Measurements from ENCODE around the gene WASF3. TPM values are rescaled to one million over a fixed set of nuclear protein-coding genes. Genes with fewer than 3 reads are reported as not detected.

Gene WASF3
- total and polyA plus RNA-seq, 2 experiments from 2014 or later, result 9.9 to 20.7 TPM

DNA sequence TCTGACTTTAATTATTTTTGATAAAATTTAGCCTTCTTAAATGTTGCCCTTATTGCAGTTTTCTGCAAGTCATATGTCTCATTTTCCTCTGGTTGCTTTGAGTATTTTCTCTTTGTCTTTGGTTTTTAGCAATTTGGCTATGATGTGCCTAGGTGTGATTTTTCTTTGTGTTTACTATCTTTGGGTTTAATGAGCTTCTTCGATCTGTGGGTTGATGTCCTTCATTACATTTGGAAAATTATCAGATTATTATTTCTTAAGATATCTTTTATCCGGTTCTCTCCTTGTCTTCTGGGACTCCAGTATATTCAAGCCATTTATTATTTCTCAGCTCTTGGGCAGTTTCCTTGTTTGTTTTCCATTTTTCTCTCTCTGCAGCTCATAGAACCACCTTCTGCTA lies 39.0 kb downstream of the WASF3 start:
- Histone ChIP-seq H3K9me2 (ENCODE audit: insufficient read depth) (no peaks in the 10 kb centered on the region), H3K4me2 (no peak overlapping the region), H2AFZ (no peak overlapping the region), H3K4me3 (no peak overlapping the region), H3F3A (replicated peaks; ENCODE audit: low read depth) (no peaks in the 10 kb centered on the region), H3K27ac (ENCODE audit: low read depth) (no peak overlapping the region), H3K4me1 (ENCODE audit: insufficient read depth) (no peaks in the 10 kb centered on the region), H3K36me3 (ENCODE audit: insufficient read depth) (no peaks in the 10 kb centered on the region), H4K20me1 (replicated peaks; ENCODE audit: insufficient read depth) (peaks cover 3% of the 10 kb centered on the region; the same call in 1 of the 2 replicates), H3K27me3 (ENCODE audit: insufficient read depth) (no peaks in the 10 kb centered on the region), H3K79me2 (replicated peaks; ENCODE audit: insufficient read depth) (peaks cover 73% of the 10 kb centered on the region)
- no peak for TF ChIP-seq STAT1 (IDR thresholded peaks at IDR 0.05; ENCODE audit: unreplicated experiment)
- TF ChIP-seq, protein P1, sequence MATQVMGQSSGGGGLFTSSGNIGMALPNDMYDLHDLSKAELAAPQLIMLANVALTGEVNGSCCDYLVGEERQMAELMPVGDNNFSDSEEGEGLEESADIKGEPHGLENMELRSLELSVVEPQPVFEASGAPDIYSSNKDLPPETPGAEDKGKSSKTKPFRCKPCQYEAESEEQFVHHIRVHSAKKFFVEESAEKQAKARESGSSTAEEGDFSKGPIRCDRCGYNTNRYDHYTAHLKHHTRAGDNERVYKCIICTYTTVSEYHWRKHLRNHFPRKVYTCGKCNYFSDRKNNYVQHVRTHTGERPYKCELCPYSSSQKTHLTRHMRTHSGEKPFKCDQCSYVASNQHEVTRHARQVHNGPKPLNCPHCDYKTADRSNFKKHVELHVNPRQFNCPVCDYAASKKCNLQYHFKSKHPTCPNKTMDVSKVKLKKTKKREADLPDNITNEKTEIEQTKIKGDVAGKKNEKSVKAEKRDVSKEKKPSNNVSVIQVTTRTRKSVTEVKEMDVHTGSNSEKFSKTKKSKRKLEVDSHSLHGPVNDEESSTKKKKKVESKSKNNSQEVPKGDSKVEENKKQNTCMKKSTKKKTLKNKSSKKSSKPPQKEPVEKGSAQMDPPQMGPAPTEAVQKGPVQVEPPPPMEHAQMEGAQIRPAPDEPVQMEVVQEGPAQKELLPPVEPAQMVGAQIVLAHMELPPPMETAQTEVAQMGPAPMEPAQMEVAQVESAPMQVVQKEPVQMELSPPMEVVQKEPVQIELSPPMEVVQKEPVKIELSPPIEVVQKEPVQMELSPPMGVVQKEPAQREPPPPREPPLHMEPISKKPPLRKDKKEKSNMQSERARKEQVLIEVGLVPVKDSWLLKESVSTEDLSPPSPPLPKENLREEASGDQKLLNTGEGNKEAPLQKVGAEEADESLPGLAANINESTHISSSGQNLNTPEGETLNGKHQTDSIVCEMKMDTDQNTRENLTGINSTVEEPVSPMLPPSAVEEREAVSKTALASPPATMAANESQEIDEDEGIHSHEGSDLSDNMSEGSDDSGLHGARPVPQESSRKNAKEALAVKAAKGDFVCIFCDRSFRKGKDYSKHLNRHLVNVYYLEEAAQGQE (IDR thresholded peaks at IDR 0.05; ENCODE audit: unreplicated experiment), result no peak
- TF ChIP-seq, protein P2, sequence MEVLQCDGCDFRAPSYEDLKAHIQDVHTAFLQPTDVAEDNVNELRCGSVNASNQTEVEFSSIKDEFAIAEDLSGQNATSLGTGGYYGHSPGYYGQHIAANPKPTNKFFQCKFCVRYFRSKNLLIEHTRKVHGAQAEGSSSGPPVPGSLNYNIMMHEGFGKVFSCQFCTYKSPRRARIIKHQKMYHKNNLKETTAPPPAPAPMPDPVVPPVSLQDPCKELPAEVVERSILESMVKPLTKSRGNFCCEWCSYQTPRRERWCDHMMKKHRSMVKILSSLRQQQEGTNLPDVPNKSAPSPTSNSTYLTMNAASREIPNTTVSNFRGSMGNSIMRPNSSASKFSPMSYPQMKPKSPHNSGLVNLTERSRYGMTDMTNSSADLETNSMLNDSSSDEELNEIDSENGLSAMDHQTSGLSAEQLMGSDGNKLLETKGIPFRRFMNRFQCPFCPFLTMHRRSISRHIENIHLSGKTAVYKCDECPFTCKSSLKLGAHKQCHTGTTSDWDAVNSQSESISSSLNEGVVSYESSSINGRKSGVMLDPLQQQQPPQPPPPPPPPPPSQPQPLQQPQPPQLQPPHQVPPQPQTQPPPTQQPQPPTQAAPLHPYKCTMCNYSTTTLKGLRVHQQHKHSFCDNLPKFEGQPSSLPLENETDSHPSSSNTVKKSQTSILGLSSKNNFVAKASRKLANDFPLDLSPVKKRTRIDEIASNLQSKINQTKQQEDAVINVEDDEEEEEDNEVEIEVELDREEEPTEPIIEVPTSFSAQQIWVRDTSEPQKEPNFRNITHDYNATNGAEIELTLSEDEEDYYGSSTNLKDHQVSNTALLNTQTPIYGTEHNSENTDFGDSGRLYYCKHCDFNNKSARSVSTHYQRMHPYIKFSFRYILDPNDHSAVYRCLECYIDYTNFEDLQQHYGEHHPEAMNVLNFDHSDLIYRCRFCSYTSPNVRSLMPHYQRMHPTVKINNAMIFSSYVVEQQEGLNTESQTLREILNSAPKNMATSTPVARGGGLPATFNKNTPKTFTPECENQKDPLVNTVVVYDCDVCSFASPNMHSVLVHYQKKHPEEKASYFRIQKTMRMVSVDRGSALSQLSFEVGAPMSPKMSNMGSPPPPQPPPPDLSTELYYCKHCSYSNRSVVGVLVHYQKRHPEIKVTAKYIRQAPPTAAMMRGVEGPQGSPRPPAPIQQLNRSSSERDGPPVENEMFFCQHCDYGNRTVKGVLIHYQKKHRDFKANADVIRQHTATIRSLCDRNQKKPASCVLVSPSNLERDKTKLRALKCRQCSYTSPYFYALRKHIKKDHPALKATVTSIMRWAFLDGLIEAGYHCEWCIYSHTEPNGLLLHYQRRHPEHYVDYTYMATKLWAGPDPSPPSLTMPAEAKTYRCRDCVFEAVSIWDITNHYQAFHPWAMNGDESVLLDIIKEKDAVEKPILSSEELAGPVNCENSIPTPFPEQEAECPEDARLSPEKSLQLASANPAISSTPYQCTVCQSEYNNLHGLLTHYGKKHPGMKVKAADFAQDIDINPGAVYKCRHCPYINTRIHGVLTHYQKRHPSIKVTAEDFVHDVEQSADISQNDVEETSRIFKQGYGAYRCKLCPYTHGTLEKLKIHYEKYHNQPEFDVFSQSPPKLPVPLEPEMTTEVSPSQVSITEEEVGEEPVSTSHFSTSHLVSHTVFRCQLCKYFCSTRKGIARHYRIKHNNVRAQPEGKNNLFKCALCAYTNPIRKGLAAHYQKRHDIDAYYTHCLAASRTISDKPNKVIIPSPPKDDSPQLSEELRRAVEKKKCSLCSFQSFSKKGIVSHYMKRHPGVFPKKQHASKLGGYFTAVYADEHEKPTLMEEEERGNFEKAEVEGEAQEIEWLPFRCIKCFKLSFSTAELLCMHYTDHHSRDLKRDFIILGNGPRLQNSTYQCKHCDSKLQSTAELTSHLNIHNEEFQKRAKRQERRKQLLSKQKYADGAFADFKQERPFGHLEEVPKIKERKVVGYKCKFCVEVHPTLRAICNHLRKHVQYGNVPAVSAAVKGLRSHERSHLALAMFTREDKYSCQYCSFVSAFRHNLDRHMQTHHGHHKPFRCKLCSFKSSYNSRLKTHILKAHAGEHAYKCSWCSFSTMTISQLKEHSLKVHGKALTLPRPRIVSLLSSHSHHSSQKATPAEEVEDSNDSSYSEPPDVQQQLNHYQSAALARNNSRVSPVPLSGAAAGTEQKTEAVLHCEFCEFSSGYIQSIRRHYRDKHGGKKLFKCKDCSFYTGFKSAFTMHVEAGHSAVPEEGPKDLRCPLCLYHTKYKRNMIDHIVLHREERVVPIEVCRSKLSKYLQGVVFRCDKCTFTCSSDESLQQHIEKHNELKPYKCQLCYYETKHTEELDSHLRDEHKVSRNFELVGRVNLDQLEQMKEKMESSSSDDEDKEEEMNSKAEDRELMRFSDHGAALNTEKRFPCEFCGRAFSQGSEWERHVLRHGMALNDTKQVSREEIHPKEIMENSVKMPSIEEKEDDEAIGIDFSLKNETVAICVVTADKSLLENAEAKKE (CRISPR knock-in tag; IDR thresholded peaks at IDR 0.05), result no peak
- TF ChIP-seq ZNF114 (CRISPR knock-in tag; IDR thresholded peaks at IDR 0.05), result no peak
- TF ChIP-seq EZH2phosphoT487 (IDR thresholded peaks at IDR 0.05; ENCODE audit: unreplicated experiment), result no peak
- TF ChIP-seq NANOG (IDR thresholded peaks at IDR 0.05; ENCODE audit: borderline replicate concordance), result no peak
- TF ChIP-seq JUNB (IDR thresholded peaks at IDR 0.05; ENCODE audit: unreplicated experiment), result no peak
- TF ChIP-seq EZH2 (IDR thresholded peaks at IDR 0.05; ENCODE audit: low read depth, unreplicated experiment), result no peak
- TF ChIP-seq, protein P3, sequence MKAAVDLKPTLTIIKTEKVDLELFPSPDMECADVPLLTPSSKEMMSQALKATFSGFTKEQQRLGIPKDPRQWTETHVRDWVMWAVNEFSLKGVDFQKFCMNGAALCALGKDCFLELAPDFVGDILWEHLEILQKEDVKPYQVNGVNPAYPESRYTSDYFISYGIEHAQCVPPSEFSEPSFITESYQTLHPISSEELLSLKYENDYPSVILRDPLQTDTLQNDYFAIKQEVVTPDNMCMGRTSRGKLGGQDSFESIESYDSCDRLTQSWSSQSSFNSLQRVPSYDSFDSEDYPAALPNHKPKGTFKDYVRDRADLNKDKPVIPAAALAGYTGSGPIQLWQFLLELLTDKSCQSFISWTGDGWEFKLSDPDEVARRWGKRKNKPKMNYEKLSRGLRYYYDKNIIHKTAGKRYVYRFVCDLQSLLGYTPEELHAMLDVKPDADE (IDR thresholded peaks at IDR 0.05), result no peak
- TF ChIP-seq POLR2AphosphoS5 (IDR thresholded peaks at IDR 0.05; ENCODE audit: low read depth), result no peak
- TF ChIP-seq CREB1 (CRISPR knock-in tag; IDR thresholded peaks at IDR 0.05; ENCODE audit: low read depth), result no peak
- TF ChIP-seq ZNF331 (CRISPR knock-in tag; IDR thresholded peaks at IDR 0.05; ENCODE audit: low read depth), result no peak
- TF ChIP-seq, protein P4, sequence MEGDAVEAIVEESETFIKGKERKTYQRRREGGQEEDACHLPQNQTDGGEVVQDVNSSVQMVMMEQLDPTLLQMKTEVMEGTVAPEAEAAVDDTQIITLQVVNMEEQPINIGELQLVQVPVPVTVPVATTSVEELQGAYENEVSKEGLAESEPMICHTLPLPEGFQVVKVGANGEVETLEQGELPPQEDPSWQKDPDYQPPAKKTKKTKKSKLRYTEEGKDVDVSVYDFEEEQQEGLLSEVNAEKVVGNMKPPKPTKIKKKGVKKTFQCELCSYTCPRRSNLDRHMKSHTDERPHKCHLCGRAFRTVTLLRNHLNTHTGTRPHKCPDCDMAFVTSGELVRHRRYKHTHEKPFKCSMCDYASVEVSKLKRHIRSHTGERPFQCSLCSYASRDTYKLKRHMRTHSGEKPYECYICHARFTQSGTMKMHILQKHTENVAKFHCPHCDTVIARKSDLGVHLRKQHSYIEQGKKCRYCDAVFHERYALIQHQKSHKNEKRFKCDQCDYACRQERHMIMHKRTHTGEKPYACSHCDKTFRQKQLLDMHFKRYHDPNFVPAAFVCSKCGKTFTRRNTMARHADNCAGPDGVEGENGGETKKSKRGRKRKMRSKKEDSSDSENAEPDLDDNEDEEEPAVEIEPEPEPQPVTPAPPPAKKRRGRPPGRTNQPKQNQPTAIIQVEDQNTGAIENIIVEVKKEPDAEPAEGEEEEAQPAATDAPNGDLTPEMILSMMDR (conservative IDR thresholded peaks at IDR 0.05; ENCODE audit: low read depth in 2 of 2), result no peak
- ATAC-seq (no peak), DNase-seq (ENCODE audit: low spot score) (no peak)
- Mint-ChIP-seq H3K4me3 (no peak overlapping the region), H3K27ac (no peak overlapping the region; the same call in 1 of the 2 replicates), H3K9me3 (peaks cover 4% of the 10 kb centered on the region; the same call in 2 of the 3 replicates), H3K27me3 (ENCODE audit: insufficient read depth, low read depth, poor library complexity) (no peaks in the 10 kb centered on the region), H3K4me1 (peaks cover 43% of the 10 kb centered on the region), H3K36me3 (ENCODE audit: low read depth) (peaks cover 6% of the 10 kb centered on the region; the same call in 2 of the 3 replicates)

All from GM23338 (cell line).